NB4 (cell line): Measurements from ENCODE around the gene FAM20B.

Experiments used
- DNase-seq: peaks from one replicate; pipeline ENCODE4 v3.0.0; 2010; ENCODE audit warnings: low read depth
- H3K4me3 ChIP-seq: one replicate; pipeline ENCODE4 v1.5.1; 2011; ENCODE audit warnings: mild to moderate bottlenecking, low read depth, low read length, moderate library complexity
- MYC ChIP-seq: IDR thresholded peaks from 2 replicates; pipeline ENCODE4 v1.6.1; 2011; ENCODE audit warnings: low read depth, low read length
- POLR2A ChIP-seq: IDR thresholded peaks from 2 replicates; pipeline ENCODE4 v1.6.1; 2011; ENCODE audit warnings: mild to moderate bottlenecking; ENCODE audit not compliant: insufficient read length; ENCODE audit errors: extremely low read depth
- TF ChIP-seq, protein P1 (sequence below): IDR thresholded peaks from 2 replicates; pipeline ENCODE4 v1.6.1; 2011; ENCODE audit warnings: low read depth, low read length
- TF ChIP-seq, protein P2 (sequence below): IDR thresholded peaks from one replicate; pipeline ENCODE4 v1.5.1; 2012; ENCODE audit warnings: low read depth, low read length

FAM20B gene

DNA sequence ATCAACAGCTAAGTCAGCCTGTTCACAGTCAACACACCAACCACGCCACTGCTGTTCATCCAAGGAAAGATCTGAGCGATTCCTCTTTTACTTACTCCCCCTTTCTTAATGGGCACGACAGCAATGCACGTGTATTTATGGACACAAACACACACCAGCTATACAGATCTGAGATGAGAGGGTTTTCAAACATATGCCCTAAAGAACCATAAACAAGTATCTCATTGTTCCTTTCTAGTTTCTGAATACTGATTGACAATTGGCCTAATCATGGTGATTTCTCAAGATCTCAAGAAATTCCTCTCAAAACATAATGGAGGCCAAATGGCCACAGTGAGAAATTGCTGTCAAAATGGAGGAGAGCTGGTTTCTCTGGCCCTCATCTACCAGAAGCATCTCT lies 74.2 kb downstream of the FAM20B start:
- no peak overlapping the region for H3K4me3 ChIP-seq
- TF ChIP-seq POLR2A = no peak
- no peak for TF ChIP-seq MYC
- TF ChIP-seq, protein P1, sequence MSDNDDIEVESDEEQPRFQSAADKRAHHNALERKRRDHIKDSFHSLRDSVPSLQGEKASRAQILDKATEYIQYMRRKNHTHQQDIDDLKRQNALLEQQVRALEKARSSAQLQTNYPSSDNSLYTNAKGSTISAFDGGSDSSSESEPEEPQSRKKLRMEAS = no peak
- TF ChIP-seq, protein P2, sequence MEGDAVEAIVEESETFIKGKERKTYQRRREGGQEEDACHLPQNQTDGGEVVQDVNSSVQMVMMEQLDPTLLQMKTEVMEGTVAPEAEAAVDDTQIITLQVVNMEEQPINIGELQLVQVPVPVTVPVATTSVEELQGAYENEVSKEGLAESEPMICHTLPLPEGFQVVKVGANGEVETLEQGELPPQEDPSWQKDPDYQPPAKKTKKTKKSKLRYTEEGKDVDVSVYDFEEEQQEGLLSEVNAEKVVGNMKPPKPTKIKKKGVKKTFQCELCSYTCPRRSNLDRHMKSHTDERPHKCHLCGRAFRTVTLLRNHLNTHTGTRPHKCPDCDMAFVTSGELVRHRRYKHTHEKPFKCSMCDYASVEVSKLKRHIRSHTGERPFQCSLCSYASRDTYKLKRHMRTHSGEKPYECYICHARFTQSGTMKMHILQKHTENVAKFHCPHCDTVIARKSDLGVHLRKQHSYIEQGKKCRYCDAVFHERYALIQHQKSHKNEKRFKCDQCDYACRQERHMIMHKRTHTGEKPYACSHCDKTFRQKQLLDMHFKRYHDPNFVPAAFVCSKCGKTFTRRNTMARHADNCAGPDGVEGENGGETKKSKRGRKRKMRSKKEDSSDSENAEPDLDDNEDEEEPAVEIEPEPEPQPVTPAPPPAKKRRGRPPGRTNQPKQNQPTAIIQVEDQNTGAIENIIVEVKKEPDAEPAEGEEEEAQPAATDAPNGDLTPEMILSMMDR = no peak
- no peak for DNase-seq

GRCh38 chr1:179101566-179101965 lies 75.9 kb downstream of the FAM20B start:
- TF ChIP-seq, protein P2 = no peak
- TF ChIP-seq MYC (no peak), POLR2A (no peak)
- TF ChIP-seq, protein P1 = no peak
- H3K4me3 ChIP-seq = no peak overlapping the region
- no peak for DNase-seq

- no peak overlapping the region for H3K4me3 ChIP-seq
- no peak for TF ChIP-seq POLR2A
- TF ChIP-seq, protein P1 = no peak
- TF ChIP-seq, protein P2 = no peak
- no peak for TF ChIP-seq MYC
- DNase-seq = no peak
These were observed 78.3 kb downstream of the FAM20B start for GRCh38 chr1:179103999-179104398.

DNA sequence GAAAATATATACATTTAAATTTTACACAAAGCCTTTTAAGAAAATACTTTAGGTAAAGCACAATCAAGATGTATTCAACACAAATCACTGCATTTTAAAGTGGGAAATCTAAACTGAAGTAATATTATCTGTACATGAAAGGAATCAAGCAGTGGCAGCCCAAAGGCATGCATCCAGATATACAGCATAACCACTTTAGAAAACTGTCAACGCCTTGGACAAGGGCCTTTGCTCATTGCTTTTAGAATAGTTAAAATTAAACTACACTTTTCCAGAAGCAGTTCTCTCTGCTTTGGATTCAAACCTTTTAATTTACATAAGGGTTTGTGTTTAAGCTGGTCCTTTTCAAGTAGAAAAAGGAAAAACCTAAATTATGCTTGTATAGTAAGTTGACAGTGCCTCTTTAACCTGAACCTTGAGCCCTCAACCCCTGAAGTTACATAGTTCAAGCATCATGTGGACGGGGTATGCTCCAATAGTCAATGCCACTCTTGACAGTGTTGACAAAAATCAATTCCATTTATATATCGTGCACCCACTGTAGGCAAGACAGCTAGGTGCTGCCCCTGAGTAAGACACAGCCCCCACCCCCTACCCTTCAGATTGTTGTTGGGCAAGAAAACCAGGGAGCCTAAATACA lies 79.0 kb downstream of the FAM20B start:
- TF ChIP-seq, protein P1 = no peak
- TF ChIP-seq MYC (no peak), POLR2A (no peak)
- TF ChIP-seq, protein P2 = no peak
- no peak for DNase-seq
- no peak overlapping the region for H3K4me3 ChIP-seq

DNA sequence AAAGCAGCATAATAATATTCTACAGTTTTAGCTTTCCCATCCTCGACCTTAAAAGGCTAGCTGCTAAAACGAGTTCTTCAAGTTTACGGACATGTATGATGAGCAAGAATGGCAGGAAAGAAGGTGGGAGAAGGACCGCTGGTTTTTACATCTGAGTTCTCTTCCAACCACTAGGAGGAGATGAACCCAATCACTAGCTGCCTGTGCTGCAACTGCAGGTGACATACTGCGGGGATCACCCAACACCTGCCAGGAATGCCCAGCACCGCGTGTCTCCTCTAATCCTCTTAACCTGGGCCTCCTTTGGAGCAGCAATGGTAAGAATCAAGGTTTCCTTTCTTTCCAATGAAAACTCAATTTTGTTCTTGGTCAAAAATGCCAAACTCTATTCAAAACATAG lies 79.7 kb downstream of the FAM20B start:
- no peak for DNase-seq
- TF ChIP-seq, protein P2 = no peak
- TF ChIP-seq, protein P1 = no peak
- TF ChIP-seq POLR2A = no peak
- no peak for TF ChIP-seq MYC
- H3K4me3 ChIP-seq = no peak overlapping the region
